ENCODE results near the gene ASIC1.

ASIC1 gene

GRCh38 chr12:50110127-50110761 lies 52.8 kb downstream of the ASIC1 start:
- no peak for DNase-seq

DNA sequence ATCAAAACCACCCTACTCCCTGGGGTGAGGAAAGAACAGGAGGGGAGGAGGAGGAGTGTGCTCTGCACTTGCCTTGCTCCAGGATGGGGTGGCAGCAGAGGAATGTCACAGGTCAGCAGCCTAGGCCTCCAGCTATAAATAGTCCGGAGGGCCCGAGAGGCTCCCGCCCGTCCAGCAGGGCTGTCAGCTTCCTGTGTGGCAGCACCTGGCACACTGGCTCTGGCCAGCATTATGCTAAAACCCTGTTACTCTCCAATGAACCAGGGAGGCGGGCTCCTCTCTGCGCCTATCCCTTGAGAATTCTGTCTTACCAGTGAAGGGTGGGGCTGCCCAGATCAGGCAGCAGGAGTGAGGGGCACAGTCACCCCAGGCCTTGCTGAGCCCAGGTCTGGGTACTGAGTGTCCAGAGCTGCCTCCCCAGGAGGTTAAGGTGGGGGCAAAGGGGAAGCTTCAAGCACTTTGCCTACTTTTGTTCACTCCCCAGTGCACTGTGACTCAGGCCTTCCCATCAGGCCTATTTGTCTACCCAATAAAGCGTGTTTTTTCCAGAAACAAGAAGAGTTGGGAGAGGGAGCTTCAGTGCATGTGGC lies 53.5 kb downstream of the ASIC1 start:
- no peak for DNase-seq

DNA sequence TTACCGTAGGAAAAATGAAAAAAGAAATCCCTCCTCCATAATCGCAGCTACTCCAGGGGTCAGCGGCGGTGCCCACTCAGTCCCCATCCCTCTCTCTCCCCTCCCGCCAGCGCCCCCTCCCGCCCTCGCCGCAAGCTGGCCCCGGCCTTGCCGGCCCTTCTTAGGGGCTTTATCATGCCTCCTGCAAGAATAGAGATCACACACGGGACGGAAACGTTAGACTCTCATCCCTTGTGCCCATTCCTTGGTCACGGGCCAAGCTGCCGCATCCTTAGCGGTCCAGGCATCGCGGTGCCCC lies 53.9 kb downstream of the ASIC1 start:
- DNase-seq, result no peak

DNA sequence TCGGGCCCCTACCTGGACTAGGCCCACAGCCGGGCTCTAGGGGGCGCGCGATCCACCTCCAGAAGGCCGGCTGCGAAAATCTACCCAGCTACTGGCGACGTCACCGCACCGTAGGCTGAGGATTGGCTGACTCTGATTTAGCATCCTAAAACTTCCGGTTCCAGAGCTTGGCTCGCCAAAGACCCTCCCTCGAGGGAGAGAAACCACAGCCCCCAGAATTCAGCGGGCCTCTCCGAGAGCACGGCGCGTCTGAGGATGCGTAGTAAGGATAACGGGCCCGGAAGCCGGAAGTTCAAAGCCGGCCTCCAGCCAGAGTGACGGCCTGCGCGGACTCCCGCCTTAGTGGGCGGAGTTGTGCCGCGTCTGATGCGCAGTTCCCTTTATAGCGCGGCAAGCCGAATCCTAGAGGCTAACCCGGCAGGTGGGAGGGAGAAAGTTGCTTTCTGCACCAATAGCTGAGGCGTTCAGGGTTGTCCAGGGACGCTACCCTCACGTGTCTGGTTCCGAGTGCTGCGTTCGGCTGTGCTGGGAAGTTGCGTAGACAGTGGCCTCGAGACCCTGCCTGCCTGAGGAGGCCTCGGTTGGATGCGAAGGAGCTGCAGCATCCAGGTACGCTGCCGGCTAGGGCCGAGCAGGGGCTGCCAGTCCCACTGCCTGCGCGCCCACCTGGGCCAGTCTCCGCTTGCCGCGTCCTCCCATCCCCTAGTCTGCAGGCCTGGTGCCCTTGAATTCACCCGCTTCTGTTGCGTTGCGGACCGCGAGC lies 54.5 kb downstream of the ASIC1 start, which contains the start of gene COX14:
TSS of gene COX14 (plus strand) at position 544 of the 763 bp plus-strand sequence. CDS start 7,808 bp downstream, outside the sequence.
- peak; percentile 100 for DNase-seq

DNA sequence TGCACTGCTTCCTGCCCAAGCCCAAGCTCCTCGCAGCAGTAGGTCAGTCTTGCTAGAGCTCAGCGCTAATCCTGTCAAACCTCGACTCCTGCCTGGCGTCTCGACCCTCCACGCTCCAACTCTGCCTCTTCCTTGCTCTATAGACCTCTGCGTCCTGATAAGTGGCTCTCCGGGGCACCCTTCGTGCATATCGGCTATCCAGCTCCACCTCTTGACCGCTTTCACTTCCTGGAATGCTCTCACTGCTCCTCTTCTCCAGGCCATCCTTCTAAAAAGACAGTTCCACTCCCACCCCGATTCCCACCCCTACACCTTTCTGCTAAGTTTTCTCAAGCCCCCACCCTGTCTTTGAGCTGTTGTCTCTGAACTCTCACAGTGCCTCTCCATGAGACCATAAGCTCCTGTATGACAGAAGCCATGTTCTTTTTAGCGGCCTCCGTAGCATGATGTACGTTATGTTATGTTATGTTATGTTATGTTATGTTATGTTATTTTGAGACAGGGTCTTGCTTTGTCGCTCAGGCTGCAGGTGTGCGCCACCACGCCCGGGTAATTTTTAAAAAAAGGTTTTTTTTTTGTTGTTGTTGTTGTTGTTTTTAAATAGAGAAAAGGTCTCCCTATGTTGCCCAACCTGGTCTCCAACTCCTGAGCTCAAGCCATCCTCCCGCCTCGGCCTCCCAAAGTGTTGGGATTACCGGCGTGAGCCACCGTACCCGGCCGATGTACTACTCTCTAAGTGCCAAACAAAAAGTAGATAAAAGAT lies 55.2 kb downstream of the ASIC1 start:
- no peak for DNase-seq

DNA sequence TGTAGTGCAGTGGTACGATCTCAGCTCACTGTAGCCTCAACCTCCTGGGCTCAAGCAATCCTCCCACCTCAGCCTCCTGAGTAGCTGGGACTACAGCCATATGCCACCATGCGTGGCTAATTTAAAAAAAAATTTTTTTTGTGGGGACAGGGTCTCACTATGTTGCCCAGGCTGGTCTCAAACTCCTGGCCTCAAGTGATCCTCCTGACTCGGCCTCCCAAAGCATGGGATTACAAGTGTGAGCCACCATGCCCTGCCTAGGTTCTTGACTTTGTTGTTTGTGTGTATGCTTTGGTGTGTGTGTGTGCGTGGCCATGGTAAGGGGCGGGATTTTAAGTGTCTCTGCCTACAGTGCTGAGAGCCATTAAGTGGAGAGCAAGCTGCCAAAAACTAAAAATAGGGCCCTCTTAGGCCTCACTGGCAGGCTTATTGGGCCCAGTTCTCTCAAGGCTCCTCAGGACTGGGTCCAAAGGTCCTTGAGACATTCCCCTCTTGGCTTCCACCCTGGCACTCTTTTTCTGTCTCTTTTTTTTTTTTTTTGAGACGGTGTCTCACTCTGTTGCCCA lies 59.7 kb downstream of the ASIC1 start:
- no peak for DNase-seq

- DNase-seq, result no peak
Measured at GRCh38 chr12:50119387-50119786, 62.0 kb downstream of the ASIC1 start.

DNA sequence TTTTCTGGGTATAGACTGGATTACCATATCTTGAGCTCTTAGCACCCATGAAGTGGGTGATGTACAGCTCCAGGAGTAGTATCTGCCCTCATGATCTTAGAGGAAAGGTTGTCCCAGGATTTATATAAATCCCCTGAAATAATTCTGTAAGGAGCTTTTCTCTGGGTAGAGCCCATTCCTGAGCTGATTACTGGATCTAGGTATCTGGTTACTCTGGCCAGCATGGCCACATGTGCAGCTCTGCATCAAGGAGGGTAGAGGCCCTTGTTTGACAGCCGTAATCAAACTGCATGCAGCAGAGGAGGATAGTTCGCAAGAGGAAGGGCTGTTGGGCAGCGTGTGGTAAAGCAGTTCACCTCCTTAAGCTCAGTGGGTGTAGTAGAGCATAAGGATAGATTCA lies 63.1 kb downstream of the ASIC1 start:
- no peak for DNase-seq

GRCh38 chr12:50120953-50121352 lies 63.6 kb downstream of the ASIC1 start:
- DNase-seq, result no peak

- DNase-seq, result no peak
Measured at GRCh38 chr12:50121641-50122040, 64.2 kb downstream of the ASIC1 start.

- DNase-seq, result no peak
Measured at GRCh38 chr12:50123203-50123602, 65.8 kb downstream of the ASIC1 start.

DNA sequence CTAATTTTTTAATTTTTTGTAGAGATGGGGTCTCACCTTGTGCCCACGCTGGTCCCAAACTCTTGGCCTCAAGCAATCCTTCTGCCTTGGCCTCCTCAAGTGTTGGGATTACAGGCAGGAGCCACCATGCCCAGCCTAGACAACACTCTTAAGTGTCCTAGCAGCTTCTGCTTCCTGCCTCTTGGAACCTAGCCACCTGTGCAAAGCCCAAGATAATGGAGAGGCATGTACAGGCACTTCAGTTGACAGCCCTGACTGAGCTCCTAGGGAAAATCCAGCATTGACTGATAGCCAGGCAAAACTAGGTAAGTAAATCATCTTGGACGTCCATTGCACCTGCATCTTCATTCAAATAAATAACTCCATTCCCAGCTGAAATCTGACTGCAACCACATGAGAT lies 70.2 kb downstream of the ASIC1 start:
- no peak for DNase-seq

- DNase-seq, result no peak
Measured at GRCh38 chr12:50129290-50129689, 71.9 kb downstream of the ASIC1 start.

GRCh38 chr12:50132505-50133135 lies 75.2 kb downstream of the ASIC1 start:
- DNase-seq, result peak; percentile 66
